RWPE2 (cell line): ENCODE results near the gene EMILIN2.

ENCODE experiments used
- ATAC-seq: fragments of 200-7000 bp; cut with Tn5 transposase; 3 replicates; pipeline ENCODE4 v1.9.1; 2021; ENCODE audit warnings: low read depth
- DNase-seq: peaks from one replicate; pipeline ENCODE4 v3.0.0-alpha.2; 2020; ENCODE audit warnings: low spot score
- H3K27ac ChIP-seq: fragments of 450-650 bp; 2 replicates; pipeline ENCODE4 v1.5.1; 2017; ENCODE audit warnings: mild to moderate bottlenecking; ENCODE audit not compliant: poor library complexity, severe bottlenecking
- H3K27me3 ChIP-seq: fragments of 250-450 bp; sonication (Bioruptor Pico); 2 replicates; pipeline ENCODE4 v1.5.1; 2021; ENCODE audit warnings: mild to moderate bottlenecking, moderate library complexity; ENCODE audit not compliant: insufficient read depth, poor library complexity, severe bottlenecking
- H3K36me3 ChIP-seq: fragments of 250-450 bp; sonication (Bioruptor Pico); 2 replicates; pipeline ENCODE4 v1.5.1; 2020; ENCODE audit warnings: low read depth, mild to moderate bottlenecking, moderate library complexity
- H3K4me1 ChIP-seq: fragments of 250-450 bp; sonication (Bioruptor Pico); 2 replicates; pipeline ENCODE4 v1.5.1; 2021; ENCODE audit warnings: mild to moderate bottlenecking, moderate library complexity; ENCODE audit not compliant: insufficient read depth, poor library complexity, severe bottlenecking
- H3K4me3 ChIP-seq: fragments of 250-450 bp; sonication (Bioruptor Pico); 2 replicates; pipeline ENCODE4 v1.5.1; 2021; ENCODE audit warnings: mild to moderate bottlenecking, moderate library complexity; ENCODE audit not compliant: severe bottlenecking
- H3K9me3 ChIP-seq: fragments of 250-450 bp; sonication (Bioruptor Pico); 2 replicates; pipeline ENCODE4 v1.5.1; 2021; ENCODE audit warnings: mild to moderate bottlenecking, moderate library complexity; ENCODE audit not compliant: severe bottlenecking
- TF ChIP-seq, protein P1 (sequence below): fragments of 450-650 bp; IDR thresholded peaks from one replicate; pipeline ENCODE4 v1.5.1; 2017; ENCODE audit warnings: mild to moderate bottlenecking, moderate library complexity; ENCODE audit not compliant: poor library complexity, severe bottlenecking

The EMILIN2 gene

DNA sequence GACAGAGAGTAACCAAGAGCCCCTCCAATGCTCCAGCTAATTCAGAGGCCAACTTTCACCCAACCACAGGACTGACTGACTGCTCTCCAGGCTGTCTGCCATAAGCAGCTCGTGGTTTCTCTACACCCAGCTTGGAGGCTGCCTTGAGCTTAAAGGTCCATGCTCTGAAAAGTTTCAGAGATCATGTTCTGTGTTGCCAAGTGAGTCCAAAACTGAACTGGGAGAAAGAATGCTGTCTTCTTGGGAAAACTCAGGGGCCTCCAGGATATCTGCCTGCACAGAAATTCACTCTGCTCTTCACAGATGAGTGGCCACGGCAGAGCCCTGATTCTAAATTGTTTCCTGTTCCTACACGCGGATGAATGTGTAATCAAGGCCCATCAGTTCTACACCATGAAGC lies 115.0 kb downstream of the EMILIN2 start:
- no peaks in the 10 kb centered on the region for H3K27me3 ChIP-seq
- H3K4me3 ChIP-seq = no peak overlapping the region
- no peaks in the 10 kb centered on the region for H3K9me3 ChIP-seq
- ATAC-seq (no peak), DNase-seq (no peak)
- no peak overlapping the region for H3K27ac ChIP-seq
- TF ChIP-seq, protein P1, sequence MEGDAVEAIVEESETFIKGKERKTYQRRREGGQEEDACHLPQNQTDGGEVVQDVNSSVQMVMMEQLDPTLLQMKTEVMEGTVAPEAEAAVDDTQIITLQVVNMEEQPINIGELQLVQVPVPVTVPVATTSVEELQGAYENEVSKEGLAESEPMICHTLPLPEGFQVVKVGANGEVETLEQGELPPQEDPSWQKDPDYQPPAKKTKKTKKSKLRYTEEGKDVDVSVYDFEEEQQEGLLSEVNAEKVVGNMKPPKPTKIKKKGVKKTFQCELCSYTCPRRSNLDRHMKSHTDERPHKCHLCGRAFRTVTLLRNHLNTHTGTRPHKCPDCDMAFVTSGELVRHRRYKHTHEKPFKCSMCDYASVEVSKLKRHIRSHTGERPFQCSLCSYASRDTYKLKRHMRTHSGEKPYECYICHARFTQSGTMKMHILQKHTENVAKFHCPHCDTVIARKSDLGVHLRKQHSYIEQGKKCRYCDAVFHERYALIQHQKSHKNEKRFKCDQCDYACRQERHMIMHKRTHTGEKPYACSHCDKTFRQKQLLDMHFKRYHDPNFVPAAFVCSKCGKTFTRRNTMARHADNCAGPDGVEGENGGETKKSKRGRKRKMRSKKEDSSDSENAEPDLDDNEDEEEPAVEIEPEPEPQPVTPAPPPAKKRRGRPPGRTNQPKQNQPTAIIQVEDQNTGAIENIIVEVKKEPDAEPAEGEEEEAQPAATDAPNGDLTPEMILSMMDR = no peak
- H3K36me3 ChIP-seq = peaks cover 5% of the 10 kb centered on the region; the same call in 1 of the 2 replicates
- H3K4me1 ChIP-seq = no peaks in the 10 kb centered on the region

DNA sequence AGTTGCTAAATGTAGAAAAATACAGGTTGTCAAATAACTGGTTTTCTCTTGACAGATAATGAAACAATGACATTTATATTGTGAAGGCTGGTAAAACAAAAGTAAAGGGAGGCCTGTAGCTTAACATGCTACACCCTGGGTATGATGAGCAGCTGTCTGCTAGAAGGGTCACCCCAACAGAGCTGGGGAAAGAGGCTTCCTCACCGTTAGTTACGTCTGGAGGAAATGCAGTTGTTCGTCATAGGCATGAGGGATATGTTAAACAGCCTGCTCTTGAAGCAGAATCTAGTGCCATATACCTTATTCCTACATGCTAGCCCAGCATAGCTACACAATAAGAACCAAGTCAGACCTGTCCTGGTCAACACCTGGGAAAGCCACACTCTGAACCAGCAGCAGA lies 116.2 kb downstream of the EMILIN2 start:
- H3K4me3 ChIP-seq = no peak overlapping the region
- TF ChIP-seq, protein P1 = no peak
- no peak for ATAC-seq
- H3K27ac ChIP-seq = no peak overlapping the region
- H3K27me3 ChIP-seq = no peaks in the 10 kb centered on the region
- no peak for DNase-seq
- H3K4me1 ChIP-seq = no peaks in the 10 kb centered on the region
- H3K36me3 ChIP-seq = peaks cover 5% of the 10 kb centered on the region; the same call in 1 of the 2 replicates
- H3K9me3 ChIP-seq = no peaks in the 10 kb centered on the region

DNA sequence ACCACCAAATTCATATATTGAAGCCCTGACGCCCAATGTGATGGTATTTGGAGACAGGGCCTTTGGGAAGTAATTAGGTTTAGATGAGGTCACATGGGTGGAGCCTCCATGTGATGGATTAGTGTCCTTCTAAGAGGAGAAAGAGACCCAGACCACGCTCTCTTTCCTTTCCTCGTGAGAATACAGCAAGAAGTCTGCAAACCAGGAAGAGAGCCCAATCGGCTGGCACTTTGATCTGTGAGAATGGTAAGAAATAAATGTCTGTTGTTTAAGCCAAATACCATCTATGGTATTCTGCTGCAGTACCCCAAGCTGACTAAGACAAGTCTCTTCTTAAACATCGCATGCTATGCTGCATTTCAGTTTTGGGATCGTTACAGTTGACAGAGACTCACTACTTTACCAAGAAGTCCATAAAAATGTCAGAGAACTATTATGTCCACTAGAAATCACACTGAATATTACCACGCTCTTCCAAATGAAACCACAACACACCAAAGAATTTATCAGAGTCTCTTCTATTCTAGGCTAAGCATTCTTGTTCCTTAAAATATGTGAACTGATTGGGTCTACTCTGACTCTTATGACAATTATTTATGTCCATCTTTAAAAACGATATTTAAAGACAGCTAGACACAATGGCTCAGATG lies 117.7 kb downstream of the EMILIN2 start:
- no peaks in the 10 kb centered on the region for H3K27me3 ChIP-seq
- H3K36me3 ChIP-seq = no peaks in the 10 kb centered on the region; the same call in 1 of the 2 replicates
- no peaks in the 10 kb centered on the region for H3K4me1 ChIP-seq
- TF ChIP-seq, protein P1 = no peak
- H3K27ac ChIP-seq = no peak overlapping the region
- no peak for DNase-seq
- H3K9me3 ChIP-seq = no peaks in the 10 kb centered on the region
- H3K4me3 ChIP-seq = no peak overlapping the region
- ATAC-seq = no peak
